ENCODE measurements around the gene ZNF32.
A peak's percentile ranks its signal among the peaks of the same experiment; 100 is the strongest.

The ZNF32 gene

GRCh38 chr10:43648398-43649184 is at the start of gene ZNF32:
Gene ZNF32 (minus strand): TSS chr10:43648881. CDS start chr10:43646133, 2,748 bp downstream.
- DNase-seq (ENCODE audit: low read depth in 2 of 2): peak; percentile 74 to 78

GRCh38 chr10:43698156-43698555 is 49.5 kb upstream of the ZNF32 start:
- DNase-seq (ENCODE audit: low read depth in 2 of 2): no peak

- DNase-seq (ENCODE audit: low read depth in 2 of 2): no peak
Observed at GRCh38 chr10:43696909-43697483, 48.3 kb upstream of the ZNF32 start.

- no peak for DNase-seq (ENCODE audit: low read depth in 2 of 2)
Observed at GRCh38 chr10:43695730-43696129, 47.0 kb upstream of the ZNF32 start.

GRCh38 chr10:43695321-43695720 is 46.6 kb upstream of the ZNF32 start:
- DNase-seq (ENCODE audit: low read depth in 2 of 2): no peak

GRCh38 chr10:43694526-43694925 is 45.8 kb upstream of the ZNF32 start:
- no peak for DNase-seq (ENCODE audit: low read depth in 2 of 2)

- no peak for DNase-seq (ENCODE audit: low read depth in 2 of 2)
Observed at GRCh38 chr10:43693602-43694001, 44.9 kb upstream of the ZNF32 start.

GRCh38 chr10:43692051-43692825 is 43.6 kb upstream of the ZNF32 start:
- no peak for DNase-seq (ENCODE audit: low read depth in 2 of 2)

DNA sequence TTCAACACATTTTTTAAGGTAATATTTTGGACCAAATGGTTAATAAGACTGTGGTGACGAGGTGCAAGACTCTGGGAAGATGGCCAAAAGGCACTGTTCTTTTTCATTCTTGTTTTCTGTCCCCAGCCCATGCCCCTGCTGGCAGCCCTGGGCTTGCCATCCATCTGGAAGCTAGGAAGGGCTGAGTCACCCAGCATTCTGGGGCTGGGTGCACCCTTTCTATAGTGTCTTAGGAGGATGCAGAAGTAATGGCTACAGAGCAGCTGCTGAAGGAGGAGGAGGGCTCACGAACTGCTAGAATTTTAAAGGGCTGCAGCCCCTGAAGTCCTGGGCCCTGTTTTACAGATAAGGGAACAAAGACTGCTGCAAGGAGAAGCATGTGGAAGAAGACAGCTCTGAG is 42.8 kb upstream of the ZNF32 start:
- no peak for DNase-seq (ENCODE audit: low read depth in 2 of 2)

- peak; percentile 78 to 90 for DNase-seq (ENCODE audit: low read depth in 2 of 2)
Observed at GRCh38 chr10:43689955-43690771, 41.5 kb upstream of the ZNF32 start.

- peak in 1 of 2 donors; percentile 28 for DNase-seq (ENCODE audit: low read depth in 2 of 2)
Observed at GRCh38 chr10:43689618-43689954, 40.9 kb upstream of the ZNF32 start.

- DNase-seq (ENCODE audit: low read depth in 2 of 2): no peak
Observed at GRCh38 chr10:43689007-43689491, 40.4 kb upstream of the ZNF32 start.

GRCh38 chr10:43688348-43688892 is 39.7 kb upstream of the ZNF32 start:
- no peak for DNase-seq (ENCODE audit: low read depth in 2 of 2)

DNA sequence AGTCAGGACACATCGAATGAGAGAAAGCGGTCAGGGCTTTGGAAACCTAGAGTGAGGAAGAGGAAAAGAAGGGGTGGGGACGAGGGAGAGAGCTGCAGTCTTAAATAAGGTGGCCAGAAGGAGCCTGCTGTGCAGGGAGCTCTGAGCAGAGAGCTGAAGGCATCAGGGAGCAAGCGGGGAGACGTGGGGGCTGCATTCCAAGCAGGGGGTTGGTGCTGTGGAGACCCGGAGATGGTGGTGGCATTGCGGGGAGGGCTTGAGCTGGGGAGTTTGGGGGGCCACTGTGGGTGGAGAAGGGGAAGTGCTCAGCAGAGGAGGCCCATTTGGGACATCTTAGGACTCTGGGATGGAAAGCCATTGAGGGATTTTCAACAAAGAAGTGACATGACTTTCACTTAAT is 38.7 kb upstream of the ZNF32 start:
- DNase-seq (ENCODE audit: low read depth in 2 of 2): no peak

GRCh38 chr10:43686414-43686813 is 37.7 kb upstream of the ZNF32 start:
- DNase-seq (ENCODE audit: low read depth in 2 of 2): no peak

DNA sequence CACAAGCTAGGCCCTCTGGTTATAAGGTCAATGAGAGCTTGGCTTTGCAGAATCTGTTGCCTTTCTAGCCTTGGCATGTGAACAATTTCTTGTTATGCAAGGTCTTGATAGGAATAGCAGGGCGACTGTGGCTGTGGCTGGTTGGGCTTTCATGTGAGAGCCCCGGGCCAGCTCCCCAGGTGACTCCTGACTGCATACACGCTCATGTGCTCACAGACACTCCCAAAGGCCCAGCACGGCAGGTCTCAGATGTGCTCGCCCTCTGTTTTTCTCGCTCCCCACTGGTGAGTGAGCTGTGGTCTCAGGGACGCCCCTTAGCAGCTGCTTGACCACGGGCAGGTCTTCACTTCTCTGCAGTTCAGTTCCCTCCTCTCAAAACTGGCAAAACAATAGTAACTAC is 37.1 kb upstream of the ZNF32 start:
- DNase-seq (ENCODE audit: low read depth in 2 of 2): no peak

DNA sequence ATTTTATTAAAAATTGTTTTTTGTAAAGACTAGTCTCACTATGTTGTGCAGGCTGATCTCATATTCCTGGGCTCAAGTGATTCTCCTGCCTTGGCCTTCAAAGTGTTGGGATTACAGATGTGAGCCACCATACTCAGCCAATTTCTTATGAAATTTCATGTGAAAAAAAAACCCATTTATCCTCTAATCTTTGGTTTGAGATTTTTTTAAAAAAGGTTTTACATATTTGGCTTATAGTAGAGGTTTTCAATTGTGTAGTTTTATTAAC is 35.5 kb upstream of the ZNF32 start:
- DNase-seq (ENCODE audit: low read depth in 2 of 2): no peak

DNA sequence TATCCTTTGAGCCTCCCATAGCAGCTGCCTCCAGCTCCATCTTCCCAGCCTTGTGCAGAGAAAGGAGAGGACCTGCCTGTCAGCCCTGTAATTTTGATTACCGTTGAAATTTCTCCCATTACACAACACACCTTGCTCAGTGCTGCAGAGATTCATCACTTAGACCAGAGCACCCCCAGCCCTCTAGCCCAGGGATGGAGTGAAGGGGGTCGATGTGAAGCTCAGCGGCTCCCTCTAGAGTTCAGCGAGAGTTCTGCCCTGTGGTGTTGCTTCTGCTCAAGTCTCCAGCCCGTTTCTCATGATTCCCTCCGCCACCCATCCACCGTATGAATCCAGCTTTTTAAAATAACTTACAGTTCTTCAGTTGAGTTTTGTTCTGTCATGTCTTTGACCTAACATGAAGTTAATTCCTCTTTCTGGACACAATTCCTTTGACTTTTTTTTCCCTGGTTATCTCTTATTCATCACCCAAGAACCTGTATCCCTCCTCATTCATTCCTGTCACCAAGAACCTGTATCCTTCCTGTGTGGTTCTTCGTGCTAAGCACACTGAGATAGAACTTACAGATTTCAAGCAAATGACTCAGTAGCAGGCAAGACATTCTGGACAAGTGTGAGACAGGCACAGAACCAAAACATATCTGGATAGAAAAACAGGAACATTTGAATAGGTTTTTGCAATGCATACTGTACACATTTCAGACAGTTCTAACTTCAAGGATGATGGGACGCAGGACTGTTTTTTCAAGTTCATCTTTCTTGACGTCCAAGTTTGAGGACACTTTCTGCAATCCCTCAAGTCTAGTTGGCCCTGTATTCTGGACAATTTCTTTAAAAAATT is 35.0 kb upstream of the ZNF32 start:
- DNase-seq (ENCODE audit: low read depth in 2 of 2): no peak

DNA sequence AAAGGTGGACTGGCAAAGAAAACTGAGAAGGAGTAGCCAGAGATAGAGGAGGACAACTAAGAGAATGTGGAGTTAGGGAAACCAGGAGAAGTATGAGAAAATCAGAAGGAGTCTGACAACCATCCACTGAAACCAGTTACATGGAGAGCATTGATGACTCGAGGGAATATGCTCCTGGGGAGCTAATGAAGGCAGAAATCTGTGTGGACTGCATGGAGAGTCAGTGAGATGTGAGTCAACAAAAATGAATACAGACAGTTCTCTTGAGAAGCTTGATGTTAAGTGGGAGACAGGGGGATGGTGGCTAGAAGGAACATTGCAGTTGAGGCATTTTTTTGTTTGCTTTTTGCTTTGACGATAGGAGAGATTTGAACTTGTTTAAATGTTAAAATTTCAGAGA is 34.3 kb upstream of the ZNF32 start:
- DNase-seq (ENCODE audit: low read depth in 2 of 2): no peak

DNA sequence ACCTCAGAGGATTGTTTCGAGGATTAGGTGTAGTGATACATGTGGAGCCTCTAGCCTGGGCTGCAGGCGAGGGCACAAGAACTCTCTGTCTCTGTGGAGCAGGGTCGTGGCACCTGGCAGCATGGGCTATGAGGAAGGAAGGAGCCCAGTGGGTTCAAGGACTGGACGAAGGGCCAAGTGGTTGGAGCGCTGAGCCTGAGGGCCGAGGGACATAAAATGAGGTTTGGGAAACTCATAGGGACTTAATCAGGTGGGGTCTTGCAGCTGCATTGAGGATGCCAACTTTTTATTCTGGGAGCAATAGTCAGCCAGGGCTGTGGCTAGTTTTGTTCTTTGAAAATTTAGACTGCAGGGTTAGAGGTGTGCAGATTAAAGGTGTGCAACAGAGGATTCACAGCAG is 33.0 kb upstream of the ZNF32 start:
- no peak for DNase-seq (ENCODE audit: low read depth in 2 of 2)

GRCh38 chr10:43681220-43681619 is 32.5 kb upstream of the ZNF32 start:
- DNase-seq (ENCODE audit: low read depth in 2 of 2): no peak

Data from stimulated activated CD4-positive, alpha-beta T cell treated with anti-CD3 and anti-CD28 coated beads, Interleukin-1b, Interleukin-23, amount 100 ng/mL, for 4 hours (primary cell).